Hematopoietic multipotent progenitor cell (in vitro differentiated cells): Measurements from ENCODE around the gene ZBTB39. TPM values are rescaled to one million over a fixed set of nuclear protein-coding genes. Genes with fewer than 3 reads are reported as not detected.
"Not testable (repeated sequence)": the region's sequence is repeated elsewhere in the genome, so short reads cannot be mapped to it uniquely, and the experiment has no call there.

ENCODE experiments used
- DNase-seq, 3 donors: peaks; one replicate each; pipeline ENCODE4 v3.0.0-alpha.2; 2011 to 2015; ENCODE audit warnings: low read depth in 2 of 3, low spot score in 2 of 3
- total RNA-seq: library from RNA; depleted of rRNA; stranded (reverse); fragments of >200 nt; gene quantifications from one replicate; pipeline ENCODE4 v1.2.3, GENCODE V29; 2012

Gene ZBTB39
- total RNA-seq, 1 donor, result 9.4 TPM

- no peak for DNase-seq
Observed at GRCh38 chr12:56983386-56983785, 23.0 kb downstream of the ZBTB39 start.

- DNase-seq, result not testable (repeated sequence)
Observed at GRCh38 chr12:56982578-56983236, 23.6 kb downstream of the ZBTB39 start.

GRCh38 chr12:56980941-56981530 is 25.3 kb downstream of the ZBTB39 start:
- no peak for DNase-seq

- DNase-seq, result no peak
Observed at GRCh38 chr12:56980268-56980667, 26.1 kb downstream of the ZBTB39 start.

GRCh38 chr12:56979628-56980027 is 26.7 kb downstream of the ZBTB39 start:
- no peak for DNase-seq

- no peak for DNase-seq
Observed at GRCh38 chr12:56978397-56979138, 27.8 kb downstream of the ZBTB39 start.

GRCh38 chr12:56977361-56977760 is 29.0 kb downstream of the ZBTB39 start:
- not testable (repeated sequence) for DNase-seq

GRCh38 chr12:56974224-56974623 is 32.1 kb downstream of the ZBTB39 start:
- not testable (repeated sequence) for DNase-seq

GRCh38 chr12:56968910-56969309 is 37.4 kb downstream of the ZBTB39 start:
- DNase-seq, result not testable (repeated sequence)

GRCh38 chr12:56965997-56966642 is 40.2 kb downstream of the ZBTB39 start:
- not testable (repeated sequence) for DNase-seq

GRCh38 chr12:56965124-56965523 is 41.2 kb downstream of the ZBTB39 start:
- not testable (repeated sequence) for DNase-seq

- DNase-seq, result not testable (repeated sequence)
Observed at GRCh38 chr12:56963557-56963956, 42.8 kb downstream of the ZBTB39 start.

- not testable (repeated sequence) for DNase-seq
Observed at GRCh38 chr12:56962247-56962646, 44.1 kb downstream of the ZBTB39 start.

- no peak for DNase-seq
Observed at GRCh38 chr12:56958422-56958821, 47.9 kb downstream of the ZBTB39 start.

- no peak for DNase-seq
Observed at GRCh38 chr12:56957229-56958052, 48.9 kb downstream of the ZBTB39 start, which contains the start of gene RDH16. Gene RDH16, minus strand, starts transcription at chr12:56957608. Its CDS starts 146 bp downstream, at chr12:56957462.

GRCh38 chr12:56955631-56956256 is 50.6 kb downstream of the ZBTB39 start:
- DNase-seq, result no peak

GRCh38 chr12:56954958-56955355 is 51.4 kb downstream of the ZBTB39 start:
- no peak for DNase-seq

- no peak for DNase-seq
Observed at GRCh38 chr12:56954057-56954957, 52.0 kb downstream of the ZBTB39 start.

- DNase-seq, result no peak
Observed at GRCh38 chr12:56953314-56953713, 53.0 kb downstream of the ZBTB39 start.
